DMS114 treated with DMSO at 0.1 percent for 48 hours (cell line): Measurements from ENCODE around the gene L3MBTL2.
"Not testable (repeated sequence)": the region's sequence is repeated elsewhere in the genome, so short reads cannot be mapped to it uniquely, and the experiment has no call there.

ENCODE experiments used
- DNase-seq: peaks from one replicate; lab custom pipeline; 2025; ENCODE audit not compliant: unreplicated experiment; lab: John Stamatoyannopoulos, UW

The L3MBTL2 gene

GRCh38 chr22:41204992-41205900 lies at the start of gene L3MBTL2:
Gene L3MBTL2, plus strand, starts transcription at chr22:41205312. Its CDS starts 51 bp downstream, at chr22:41205363.
- DNase-seq, result peak; percentile 92

- no peak for DNase-seq
Observed at GRCh38 chr22:41157083-41157482, 48.0 kb upstream of the L3MBTL2 start.

GRCh38 chr22:41169157-41169556 lies 36.0 kb upstream of the L3MBTL2 start:
- no peak for DNase-seq

- DNase-seq, result no peak
Observed at GRCh38 chr22:41171996-41172395, 33.1 kb upstream of the L3MBTL2 start.

GRCh38 chr22:41175546-41175945 lies 29.6 kb upstream of the L3MBTL2 start:
- no peak for DNase-seq

- DNase-seq, result no peak
Observed at GRCh38 chr22:41177040-41177621, 28.0 kb upstream of the L3MBTL2 start.

GRCh38 chr22:41177622-41178424 lies 27.3 kb upstream of the L3MBTL2 start:
- DNase-seq, result no peak

- DNase-seq, result no peak
Observed at GRCh38 chr22:41178425-41178975, 26.6 kb upstream of the L3MBTL2 start.

- DNase-seq, result not testable (repeated sequence)
Observed at GRCh38 chr22:41180362-41180761, 24.8 kb upstream of the L3MBTL2 start.

GRCh38 chr22:41180926-41181325 lies 24.2 kb upstream of the L3MBTL2 start:
- DNase-seq, result no peak

- DNase-seq, result no peak
Observed at GRCh38 chr22:41181349-41182241, 23.5 kb upstream of the L3MBTL2 start.

- DNase-seq, result no peak
Observed at GRCh38 chr22:41184679-41185078, 20.4 kb upstream of the L3MBTL2 start.

GRCh38 chr22:41191467-41191866 lies 13.6 kb upstream of the L3MBTL2 start:
- DNase-seq, result no peak

- DNase-seq, result no peak
Observed at GRCh38 chr22:41193829-41194228, 11.3 kb upstream of the L3MBTL2 start.

GRCh38 chr22:41197038-41197972 lies 7.8 kb upstream of the L3MBTL2 start:
- DNase-seq, result peak; percentile 60

- DNase-seq, result peak; percentile 48
Observed at GRCh38 chr22:41198027-41198580, 7.0 kb upstream of the L3MBTL2 start.

GRCh38 chr22:41201141-41201540 lies 4.0 kb upstream of the L3MBTL2 start:
- no peak for DNase-seq

GRCh38 chr22:41203118-41203517 lies 2.0 kb upstream of the L3MBTL2 start:
- DNase-seq, result no peak

GRCh38 chr22:41204066-41204465 lies 1.0 kb upstream of the L3MBTL2 start:
- DNase-seq, result no peak
